Hindlimb muscle (tissue), 1 donor: Measurements from ENCODE around the gene RBKS. TPM values are rescaled to one million over a fixed set of nuclear protein-coding genes. Genes with fewer than 3 reads are reported as not detected.
"Not testable (repeated sequence)": the region's sequence is repeated elsewhere in the genome, so short reads cannot be mapped to it uniquely, and the experiment has no call there.

Experiments used
- DNase-seq: peaks from one replicate; pipeline ENCODE4 v3.0.0-alpha.2; 2013
- polyA plus RNA-seq: library from polyadenylated mRNA; unstranded; fragments of 120-200 nt; gene quantifications from one replicate; pipeline ENCODE4 v1.2.1, GENCODE V29; 2013; ENCODE audit not compliant: insufficient read length

RBKS gene
- polyA plus RNA-seq, 1 donor, result 1.4 TPM

DNA sequence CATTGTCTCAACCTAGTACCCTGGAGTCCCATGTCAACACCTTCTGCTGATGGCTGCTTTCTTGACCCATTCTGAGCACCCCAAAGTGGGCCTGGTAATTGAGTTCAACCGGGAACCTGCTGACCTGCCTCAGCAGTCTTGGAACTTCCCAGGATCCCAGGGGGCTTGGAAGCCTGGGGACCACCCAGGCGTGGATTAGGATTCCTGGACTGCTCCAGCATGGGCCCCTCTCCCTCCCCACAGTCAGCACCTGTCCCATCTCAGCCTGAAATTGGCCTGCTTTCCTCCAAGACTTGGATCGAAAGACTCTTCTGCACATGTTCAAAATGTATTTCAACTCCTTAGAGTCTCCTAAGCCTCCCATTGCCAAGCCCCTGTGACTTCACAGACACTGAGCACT is 134.1 kb downstream of the RBKS start:
- no peak for DNase-seq

- DNase-seq, result no peak
These were observed 135.4 kb downstream of the RBKS start for GRCh38 chr2:27754831-27755230.

DNA sequence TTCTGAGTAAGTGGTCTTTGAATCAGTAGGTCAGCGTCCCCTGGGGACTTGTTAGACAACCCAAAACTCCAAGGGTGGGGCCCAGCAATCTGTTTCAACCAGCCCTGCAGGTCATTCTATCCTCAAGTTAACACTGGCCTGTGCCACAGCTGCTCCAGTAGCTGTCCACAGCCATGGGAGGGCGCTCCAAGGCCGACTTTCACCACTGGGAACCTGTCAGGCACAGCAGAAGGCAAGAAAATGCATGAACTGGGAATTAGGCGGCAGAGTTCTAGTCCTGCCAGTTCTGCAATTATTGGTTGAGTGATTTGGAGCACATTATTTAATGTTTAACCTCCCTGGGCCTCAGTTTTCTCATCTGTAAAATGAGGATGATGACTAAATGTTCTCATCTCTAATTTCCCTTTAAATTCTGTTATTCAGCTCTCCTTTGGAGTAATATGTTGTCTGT is 136.0 kb downstream of the RBKS start:
- DNase-seq, result peak; percentile 29

DNA sequence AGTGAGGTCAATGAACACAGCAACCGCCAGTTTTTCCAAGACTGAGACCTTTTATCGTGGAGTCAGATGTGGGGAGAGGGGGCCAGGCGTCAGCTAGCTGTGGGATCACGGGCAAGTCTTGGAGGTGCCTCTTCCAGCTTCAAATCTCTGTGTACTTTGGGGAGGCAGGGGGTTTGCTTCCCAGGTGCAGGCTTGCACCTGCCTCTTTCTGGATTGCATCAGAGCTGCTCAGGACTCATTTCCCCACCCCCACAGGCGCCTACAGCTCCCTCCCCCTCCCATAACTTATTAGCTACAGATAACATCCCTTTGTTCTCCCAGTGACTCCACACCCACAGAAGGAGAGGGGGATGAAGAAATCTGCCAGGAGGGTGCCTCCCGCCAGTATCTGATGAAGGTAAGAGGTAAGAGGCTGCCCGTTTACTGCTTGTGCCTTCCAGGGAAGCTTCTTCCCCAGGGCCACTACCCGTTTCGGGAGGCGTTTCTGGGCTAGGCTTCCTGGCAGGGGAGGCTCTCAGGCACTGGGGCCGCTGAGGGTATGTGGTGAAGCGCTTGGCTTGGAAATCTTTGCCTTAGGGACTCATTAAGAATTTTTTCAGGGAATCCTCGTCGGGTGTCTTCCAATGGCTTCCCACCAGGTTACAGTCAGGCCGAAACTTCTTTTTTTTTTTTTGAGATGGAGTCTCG is 137.5 kb downstream of the RBKS start:
- no peak for DNase-seq

DNA sequence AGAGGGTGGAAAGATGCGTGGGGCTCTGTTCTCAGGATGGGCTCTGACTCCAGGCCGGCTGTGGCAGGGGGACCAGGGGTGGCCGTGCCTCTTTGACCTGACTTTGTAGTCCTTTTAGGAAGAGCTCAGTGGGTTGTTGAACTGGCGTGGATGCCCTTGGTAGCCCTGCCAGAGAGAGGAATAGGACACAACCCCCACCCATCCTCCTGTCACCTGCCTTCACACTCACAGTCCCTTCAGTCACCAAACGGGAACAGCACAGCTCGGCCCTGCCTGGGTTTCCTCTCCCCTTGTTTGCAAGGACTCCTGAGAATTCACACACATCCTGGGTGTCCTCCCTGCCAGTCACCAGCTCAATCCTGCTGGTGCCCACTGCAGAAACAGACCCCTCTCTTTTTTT is 138.8 kb downstream of the RBKS start:
- no peak for DNase-seq

GRCh38 chr2:27748803-27749554 is 141.2 kb downstream of the RBKS start:
- DNase-seq, result not testable (repeated sequence)

GRCh38 chr2:27747827-27748352 is 142.3 kb downstream of the RBKS start:
- no peak for DNase-seq

DNA sequence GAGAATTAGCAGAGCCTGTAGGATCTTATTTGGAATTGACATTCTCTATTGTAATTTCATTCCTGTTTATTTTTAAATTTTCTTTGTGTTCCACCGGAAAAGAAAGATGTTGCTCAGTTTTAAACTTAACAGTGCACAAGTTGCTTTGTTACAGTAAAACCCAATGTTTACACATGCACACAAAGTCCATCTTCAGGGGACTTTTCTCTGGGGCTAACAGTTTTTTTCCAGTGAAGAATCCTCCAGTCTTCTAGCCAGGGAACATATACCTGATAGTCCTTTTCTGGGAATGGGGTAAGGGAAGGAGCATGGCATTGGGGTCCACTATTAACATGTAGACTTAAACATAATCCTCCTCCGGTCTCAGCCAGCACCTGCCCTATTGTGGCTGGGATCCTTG is 143.9 kb downstream of the RBKS start:
- no peak for DNase-seq

- not testable (repeated sequence) for DNase-seq
These were observed 144.7 kb downstream of the RBKS start for GRCh38 chr2:27745494-27745893.

- no peak for DNase-seq
These were observed 147.6 kb downstream of the RBKS start for GRCh38 chr2:27742571-27742970.

DNA sequence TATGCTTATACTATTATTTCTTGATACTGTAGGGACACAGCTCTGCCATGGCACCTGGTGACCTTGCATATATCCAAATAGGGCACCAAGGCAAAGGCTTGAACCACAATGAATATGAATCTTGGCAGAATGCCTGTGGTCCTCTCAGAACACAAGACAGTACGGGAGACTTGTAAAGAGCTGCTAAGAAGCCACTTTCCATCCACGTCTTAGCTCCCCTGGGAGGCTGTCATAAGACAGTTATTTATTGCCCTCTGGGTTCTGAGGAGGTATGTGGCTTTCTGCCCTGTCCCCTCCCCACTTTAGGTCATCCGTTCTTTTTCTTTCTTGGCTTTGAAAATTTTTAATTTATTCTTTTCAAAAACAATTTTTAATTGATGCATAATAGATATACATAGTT is 148.5 kb downstream of the RBKS start:
- no peak for DNase-seq

DNA sequence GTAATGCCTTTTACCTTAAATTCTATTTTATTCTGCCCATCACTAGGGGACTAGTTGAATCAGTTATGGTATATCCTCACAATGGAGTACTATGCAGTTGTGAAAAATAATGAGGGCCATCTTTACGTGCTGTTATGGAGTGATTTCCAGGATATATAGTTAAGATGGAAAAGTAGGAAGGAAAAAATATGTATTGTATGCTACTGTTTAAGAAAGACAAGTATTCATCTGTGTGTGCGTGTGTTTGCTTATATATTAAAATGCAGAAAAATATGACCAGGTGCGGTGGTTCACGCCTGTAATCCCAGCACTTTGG is 151.2 kb downstream of the RBKS start:
- DNase-seq, result no peak

- DNase-seq, result no peak
These were observed 151.7 kb downstream of the RBKS start for GRCh38 chr2:27738349-27739057.

DNA sequence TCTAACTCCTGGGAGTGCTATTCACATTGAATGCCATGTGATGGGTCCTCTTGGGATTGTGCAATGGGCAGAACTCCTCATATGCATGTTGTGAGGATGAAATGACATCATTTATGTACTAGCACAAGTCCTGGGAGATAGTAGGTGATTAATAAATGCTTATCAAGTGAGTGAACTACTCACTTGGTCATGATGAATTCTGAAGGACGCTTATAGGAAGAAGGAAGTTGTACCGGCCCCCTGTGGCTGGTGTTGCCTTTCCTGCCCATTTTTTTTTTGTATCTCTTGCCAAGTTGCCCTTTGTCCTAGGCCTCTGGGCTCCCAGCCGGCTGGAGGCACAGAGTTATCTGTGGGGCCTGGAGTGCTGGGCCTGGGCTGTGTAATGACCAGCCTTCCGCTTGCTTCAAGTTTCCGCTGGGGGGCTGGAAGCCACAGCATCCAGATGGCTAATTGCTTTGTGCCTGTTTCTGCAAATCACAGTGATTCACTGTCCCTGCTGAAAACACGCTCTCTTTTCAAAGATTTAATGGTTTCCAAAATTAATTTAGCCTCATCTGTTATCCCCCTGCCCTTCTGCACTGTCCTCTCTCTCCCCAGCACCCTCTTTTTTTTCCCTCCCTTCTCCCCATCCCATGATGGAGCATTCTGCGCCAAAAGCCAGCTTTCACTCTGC is 152.4 kb downstream of the RBKS start:
- no peak for DNase-seq

DNA sequence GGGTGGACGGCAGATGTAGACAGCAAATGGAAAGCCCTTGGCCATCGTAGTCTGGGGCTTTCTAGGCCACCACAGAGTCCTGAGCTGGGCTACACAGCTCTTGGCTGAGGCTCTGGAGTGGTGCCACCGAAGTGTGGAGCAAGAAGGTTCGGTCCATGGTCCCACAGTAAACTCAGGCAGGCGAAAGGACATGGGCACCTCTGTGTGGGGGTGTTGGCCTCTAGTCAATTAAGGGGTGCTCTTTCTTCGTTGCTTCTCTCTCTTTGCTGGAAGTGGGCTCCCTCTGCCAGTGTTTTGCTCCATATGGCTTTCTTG is 153.3 kb downstream of the RBKS start:
- no peak for DNase-seq

DNA sequence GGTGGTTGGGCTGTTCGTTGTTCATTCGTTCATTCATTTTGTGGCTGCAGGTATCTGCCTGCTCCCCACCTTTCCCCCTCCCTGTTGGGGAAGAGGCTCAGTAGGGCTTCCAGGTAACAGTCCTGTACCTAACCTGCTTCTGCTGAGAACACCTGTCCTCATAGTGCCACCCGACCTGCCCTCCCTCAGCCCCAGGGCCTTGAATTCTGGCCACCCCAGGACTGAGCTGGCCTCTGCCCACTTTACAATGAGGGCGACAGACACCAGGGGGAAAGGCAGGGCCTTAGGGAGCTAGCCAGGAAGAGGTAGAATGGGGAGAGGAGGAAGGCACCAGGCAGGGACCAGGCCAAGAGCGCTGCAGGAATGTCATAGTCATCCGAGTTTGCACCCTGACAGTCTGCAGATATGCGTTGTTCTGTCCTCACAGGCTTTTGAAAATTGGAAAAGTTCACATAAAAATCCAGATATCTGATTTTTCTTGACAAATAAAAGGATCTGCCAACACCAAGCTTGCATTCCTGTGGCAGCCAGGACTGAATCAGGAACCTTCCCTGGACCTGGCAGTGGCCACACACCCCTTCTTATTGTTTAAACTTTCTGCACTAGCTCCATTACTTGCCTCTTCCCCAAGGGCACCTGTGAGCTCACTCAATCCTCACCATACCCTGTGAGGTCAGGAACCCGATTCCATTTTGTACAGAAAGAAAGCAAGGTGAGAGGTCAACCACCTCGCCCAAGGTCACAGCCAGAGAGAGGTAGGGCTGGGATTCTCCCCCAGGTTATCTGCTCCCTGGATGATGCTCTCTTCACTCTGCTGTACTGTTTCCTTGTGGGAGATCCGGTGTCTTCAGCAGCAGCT is 153.9 kb downstream of the RBKS start:
- no peak for DNase-seq

DNA sequence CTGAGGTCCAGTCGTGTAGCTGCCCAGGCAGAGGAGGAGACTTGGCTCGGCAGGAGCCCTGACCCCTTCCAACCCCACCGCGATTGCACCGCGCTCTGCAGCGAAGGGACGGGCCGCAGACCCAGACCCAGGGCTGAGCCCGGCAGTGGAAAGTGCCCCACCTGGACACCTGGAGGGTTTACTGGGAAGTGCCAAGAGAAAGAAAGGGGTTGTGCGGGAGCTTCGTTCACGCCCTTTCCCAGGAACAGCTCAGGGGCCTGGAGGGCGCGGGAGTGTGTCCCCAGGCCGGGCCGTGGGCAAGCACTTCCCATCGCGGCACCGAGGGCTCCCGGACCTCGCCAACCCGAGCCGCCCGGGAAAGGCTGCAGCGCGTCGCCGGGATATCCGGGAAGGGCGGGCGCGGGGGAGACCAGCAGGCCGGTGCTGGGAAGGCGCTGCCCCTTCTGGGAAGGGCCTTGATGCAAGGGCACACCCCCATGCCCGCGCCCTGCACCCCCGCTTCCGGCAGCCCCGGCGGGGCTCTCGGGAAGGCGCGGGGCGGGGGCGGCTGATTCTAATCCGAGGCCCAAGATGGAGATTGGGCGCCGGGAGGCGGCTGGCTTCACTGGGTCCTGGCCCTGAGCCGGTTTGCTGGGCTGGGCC is 154.8 kb downstream of the RBKS start:
- peak; percentile 71 for DNase-seq

- no peak for DNase-seq
These were observed 155.9 kb downstream of the RBKS start for GRCh38 chr2:27734305-27734704.
